MCF 10A (cell line): ENCODE data around the gene PRELID3B. TPM values are rescaled to one million over a fixed set of nuclear protein-coding genes. Genes with fewer than 3 reads are reported as not detected.

Experiments
- BruUV-seq: library from RNA; stranded (reverse); fragments of 400-500 nt; replicated peaks from 2 replicates; lab custom pipeline; 2021; lab: Mats Ljungman, UMichigan
- CTCF ChIA-PET: fragments of 300-600 bp; sonication (Branson Sonifier 250); formaldehyde crosslinking; extraction: SDS; loops from one replicate; lab custom pipeline; 2021; ENCODE audit warnings: antibody characterized with exemption, inconsistent platforms; lab: Yijun Ruan, JAX
- POLR2A ChIA-PET: fragments of 300-600, 350-650 bp; sonication (Branson Sonifier 250); formaldehyde crosslinking; extraction: SDS; loops from one replicate; lab custom pipeline; 2020; ENCODE audit warnings: antibody characterized with exemption, inconsistent platforms; lab: Yijun Ruan, JAX
- DNase-seq: peaks from one replicate; pipeline ENCODE4 v3.0.0-alpha.2; 2018; ENCODE audit not compliant: unreplicated experiment
- H3K27ac Mint-ChIP-seq: one replicate; pipeline ENCODE4 v1.8.0; 2022; ENCODE audit warnings: mild to moderate bottlenecking, low read depth, mixed read lengths; ENCODE audit not compliant: unreplicated experiment
- H3K27me3 Mint-ChIP-seq: one replicate; pipeline ENCODE4 v1.8.0; 2022; ENCODE audit warnings: mixed read lengths; ENCODE audit not compliant: insufficient read depth, unreplicated experiment
- H3K36me3 Mint-ChIP-seq: one replicate; pipeline ENCODE4 v1.8.0; 2022; ENCODE audit warnings: mild to moderate bottlenecking, moderate library complexity, mixed read lengths; ENCODE audit not compliant: insufficient read depth, unreplicated experiment
- H3K4me1 Mint-ChIP-seq: one replicate; pipeline ENCODE4 v1.8.0; 2022; ENCODE audit warnings: mixed read lengths; ENCODE audit not compliant: insufficient read depth, unreplicated experiment
- H3K4me3 Mint-ChIP-seq: one replicate; pipeline ENCODE4 v1.8.0; 2022; ENCODE audit warnings: mild to moderate bottlenecking, moderate library complexity, mixed read lengths; ENCODE audit not compliant: unreplicated experiment
- H3K9me3 Mint-ChIP-seq: one replicate; pipeline ENCODE4 v1.8.0; 2022; ENCODE audit warnings: mixed read lengths; ENCODE audit not compliant: unreplicated experiment
- CTCF ChIP-seq: fragments of 200-600 bp; IDR thresholded peaks from one replicate; pipeline ENCODE4 v1.8.0; 2022; ENCODE audit warnings: antibody characterized with exemption, mild to moderate bottlenecking; ENCODE audit not compliant: unreplicated experiment
- intact Hi-C: fragments of 100-400 bp; cut with micrococcal nuclease; formaldehyde crosslinking; loops from 2 replicates; pipeline ENCODE4 v1.14.1; 2022
- total RNA-seq: library from RNA; stranded (reverse); gene quantifications from 2 replicates; pipeline ENCODE4 v1.2.3, GENCODE V29; 2022

PRELID3B gene
- total RNA-seq, 1 experiment from 2014 or later = 197 TPM

GRCh38 chr20:59037386-59037785 lies 5.2 kb downstream of the PRELID3B start:
- peaks cover 25% of the 10 kb centered on the region for H3K4me1 Mint-ChIP-seq

GRCh38 chr20:59035381-59035780 lies 7.2 kb downstream of the PRELID3B start:
- DNase-seq = no peak
- no peak overlapping the region for H3K4me3 Mint-ChIP-seq
- H3K9me3 Mint-ChIP-seq = no peaks in the 10 kb centered on the region
- H3K4me1 Mint-ChIP-seq = peaks cover 23% of the 10 kb centered on the region
- peaks cover 72% of the 10 kb centered on the region for H3K36me3 Mint-ChIP-seq
- intact Hi-C loops = no loop called here
- H3K27me3 Mint-ChIP-seq = no peaks in the 10 kb centered on the region
- POLR2A ChIA-PET = no interaction called here
- BruUV-seq = no TSS peak
- CTCF ChIA-PET = no interaction called here
- no peak for TF ChIP-seq CTCF
- H3K27ac Mint-ChIP-seq = no peak overlapping the region

More at GRCh38 chr20:59037386-59037785, 5.2 kb downstream of the PRELID3B start:
- TF ChIP-seq CTCF = no peak
- H3K27ac Mint-ChIP-seq = no peak overlapping the region
- H3K4me3 Mint-ChIP-seq = no peak overlapping the region
- no peak for DNase-seq
- ChIA-PET CTCF (no interaction called here), POLR2A (no interaction called here)
- intact Hi-C loops = no loop called here
- H3K9me3 Mint-ChIP-seq = peaks cover 8% of the 10 kb centered on the region
- H3K27me3 Mint-ChIP-seq = no peaks in the 10 kb centered on the region
- BruUV-seq = no TSS peak
- peaks cover 71% of the 10 kb centered on the region for H3K36me3 Mint-ChIP-seq

GRCh38 chr20:59033616-59034165 lies 8.9 kb downstream of the PRELID3B start:
- no TSS peak for BruUV-seq
- H3K27ac Mint-ChIP-seq = no peak overlapping the region
- POLR2A ChIA-PET = interaction anchor here (0.9 to 5.6 kb wide), 5 partner anchors 8 to 382 kb away, joined by 3 to 107 read pairs (median 25); partner anchors contain the start of genes PRELID3B and STX16
- H3K4me3 Mint-ChIP-seq = no peak overlapping the region
- intact Hi-C loops = no loop called here
- CTCF ChIA-PET = interaction anchor here (0.6 to 1.0 kb wide), 5 partner anchors 164 to 538 kb away, joined by 3 to 5 read pairs (median 3); no protein-coding TSS in a partner anchor
- H3K4me1 Mint-ChIP-seq = peaks cover 20% of the 10 kb centered on the region
- TF ChIP-seq CTCF = no peak
- DNase-seq = no peak
- no peaks in the 10 kb centered on the region for H3K27me3 Mint-ChIP-seq
- peaks cover 84% of the 10 kb centered on the region for H3K36me3 Mint-ChIP-seq
- no peaks in the 10 kb centered on the region for H3K9me3 Mint-ChIP-seq

- H3K27me3 Mint-ChIP-seq = no peaks in the 10 kb centered on the region
- peaks cover 86% of the 10 kb centered on the region for H3K36me3 Mint-ChIP-seq
- peaks cover 24% of the 10 kb centered on the region for H3K4me1 Mint-ChIP-seq
- H3K9me3 Mint-ChIP-seq = no peaks in the 10 kb centered on the region
- H3K4me3 Mint-ChIP-seq = peak overlapping the region; percentile 90
- ChIA-PET POLR2A (interaction anchor here (0.9 to 5.6 kb wide), 14 partner anchors 9 to 907 kb away, joined by 3 to 107 read pairs (median 10); partner anchors contain the start of genes FAM217B, NELFCD, PPP1R3D and PRELID3B), CTCF (interaction anchor here (0.6 to 1.0 kb wide), 4 partner anchors 163 to 538 kb away, joined by 3 to 5 read pairs (median 4); no protein-coding TSS in a partner anchor)
- peak overlapping the region; percentile 78 for H3K27ac Mint-ChIP-seq
- no TSS peak for BruUV-seq
- no peak for DNase-seq
- TF ChIP-seq CTCF = no peak
- intact Hi-C loops = no loop called here
Observed at GRCh38 chr20:59033093-59033492, 9.5 kb downstream of the PRELID3B start.
